ENCODE data around the gene KCMF1.

KCMF1 gene

DNA sequence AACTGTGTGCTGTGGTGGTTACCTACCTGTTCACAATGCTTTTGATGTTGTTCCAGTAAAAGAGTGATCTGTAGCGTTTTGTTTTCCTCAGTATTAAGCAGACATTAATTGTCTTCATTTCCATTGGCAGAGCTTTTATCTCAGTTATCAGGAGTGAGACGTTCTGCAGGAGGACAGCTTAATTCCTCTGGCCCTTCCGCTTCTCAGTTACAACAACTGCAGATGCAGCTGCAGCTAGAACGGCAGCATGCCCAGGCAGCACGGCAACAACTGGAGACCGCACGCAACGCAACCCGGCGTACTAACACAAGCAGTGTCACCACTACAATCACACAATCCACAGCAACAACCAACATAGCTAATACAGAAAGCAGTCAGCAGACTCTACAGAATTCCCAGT, 78.3 kb downstream of the KCMF1 start:
- H3K4me1 ChIP-seq (ENCODE audit: control insufficient read depth in 5 of 5, insufficient read depth in 5 of 5, low read length in 5 of 5): no peaks in the 10 kb centered on the region
- no peaks in the 10 kb centered on the region for H3K27me3 ChIP-seq (ENCODE audit: control insufficient read depth in 5 of 5, insufficient read depth in 4 of 5, low read length in 5 of 5)
- H3K27ac ChIP-seq (ENCODE audit: low read depth, low read length): no peak overlapping the region
- peaks cover 32 to 76% (median 57%) of the 10 kb centered on the region in 5 donors for H3K36me3 ChIP-seq (ENCODE audit: control insufficient read depth in 5 of 5, insufficient read depth in 5 of 5, low read length in 5 of 5)
- H3K9ac ChIP-seq (ENCODE audit: low read length in 5 of 5): no peak overlapping the region
- no peaks in the 10 kb centered on the region for H3K9me3 ChIP-seq (ENCODE audit: control insufficient read depth in 5 of 5, low read length in 5 of 5)
- H3K4me3 ChIP-seq (ENCODE audit: low read depth in 1 of 5, low read length in 5 of 5): no peak overlapping the region

DNA sequence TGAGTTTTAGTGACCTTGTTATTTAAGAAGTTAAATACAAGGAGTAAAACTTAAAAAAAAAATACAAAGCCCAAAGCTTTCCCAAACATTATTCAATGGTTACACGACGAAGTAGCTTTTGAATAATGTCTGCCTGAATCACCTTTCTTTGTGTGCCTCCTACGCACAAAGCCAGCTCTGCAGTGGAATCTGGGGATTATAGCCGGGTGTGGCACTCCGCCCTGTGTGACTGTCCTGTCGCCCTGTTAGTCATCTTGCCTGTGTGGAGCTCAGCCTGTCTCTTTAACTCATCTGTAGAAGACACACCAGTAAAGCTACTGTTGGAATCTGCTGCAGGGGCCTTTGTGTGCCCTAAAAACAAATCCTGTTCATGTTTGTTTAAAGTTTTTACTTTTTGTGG, 82.8 kb downstream of the KCMF1 start:
- Histone ChIP-seq H3K4me1 (ENCODE audit: control insufficient read depth in 5 of 5, insufficient read depth in 5 of 5, low read length in 5 of 5) (peaks cover 0 to 13% (median 11%) of the 10 kb centered on the region in 5 donors), H3K27me3 (ENCODE audit: control insufficient read depth in 5 of 5, insufficient read depth in 4 of 5, low read length in 5 of 5) (no peaks in the 10 kb centered on the region), H3K4me3 (ENCODE audit: low read depth in 1 of 5, low read length in 5 of 5) (no peak overlapping the region), H3K9me3 (ENCODE audit: control insufficient read depth in 5 of 5, low read length in 5 of 5) (no peaks in the 10 kb centered on the region), H3K27ac (ENCODE audit: low read depth, low read length) (no peak overlapping the region), H3K9ac (ENCODE audit: low read length in 5 of 5) (no peak overlapping the region), H3K36me3 (ENCODE audit: control insufficient read depth in 5 of 5, insufficient read depth in 5 of 5, low read length in 5 of 5) (peaks cover 25 to 44% (median 34%) of the 10 kb centered on the region in 5 donors)

DNA sequence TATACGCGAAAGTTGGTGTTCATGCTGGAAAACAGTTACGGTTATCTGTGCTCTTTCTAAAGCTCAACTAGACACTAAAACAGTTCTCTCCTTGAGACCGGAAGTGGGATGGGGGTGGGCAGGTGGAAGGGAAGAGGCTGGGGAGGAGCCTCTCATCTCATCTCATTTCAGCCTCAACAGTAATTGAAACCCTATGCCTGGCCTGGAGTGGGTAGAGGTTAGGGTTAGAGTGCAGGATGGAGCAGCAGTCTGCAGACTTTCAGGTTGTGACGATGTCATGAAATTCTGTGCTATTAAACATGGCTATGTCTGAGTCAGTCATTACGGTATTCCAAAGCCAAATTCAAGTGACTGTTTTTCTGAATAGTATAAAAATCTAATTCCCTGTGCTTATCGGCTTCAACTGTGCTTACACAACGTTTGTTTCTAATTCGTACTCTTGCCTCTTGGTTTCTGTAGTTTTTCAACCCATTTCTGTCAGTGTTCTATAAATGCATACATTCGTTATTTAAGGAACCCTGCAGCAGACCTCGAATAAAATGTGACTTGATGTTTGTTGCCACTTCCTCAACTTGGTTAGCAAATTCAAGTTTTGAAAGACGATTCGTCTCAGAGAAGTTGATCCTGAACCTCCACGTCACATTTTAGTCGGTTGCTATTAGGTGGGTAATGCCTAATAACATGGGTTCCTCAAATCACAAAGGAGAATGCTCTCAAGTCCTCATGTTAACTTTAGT, 86.4 kb downstream of the KCMF1 start:
- no peak overlapping the region for H3K4me3 ChIP-seq (ENCODE audit: low read depth in 1 of 5, low read length in 5 of 5)
- peaks cover 9 to 13% (median 12%) of the 10 kb centered on the region in 5 donors for H3K36me3 ChIP-seq (ENCODE audit: control insufficient read depth in 5 of 5, insufficient read depth in 5 of 5, low read length in 5 of 5)
- no peaks in the 10 kb centered on the region for H3K9me3 ChIP-seq (ENCODE audit: control insufficient read depth in 5 of 5, low read length in 5 of 5)
- no peak overlapping the region for H3K9ac ChIP-seq (ENCODE audit: low read length in 5 of 5)
- H3K27ac ChIP-seq (ENCODE audit: low read depth, low read length): no peak overlapping the region
- H3K27me3 ChIP-seq (ENCODE audit: control insufficient read depth in 5 of 5, insufficient read depth in 4 of 5, low read length in 5 of 5): peaks cover 0 to 2% (median 0%) of the 10 kb centered on the region in 5 donors
- peaks cover 2 to 14% (median 11%) of the 10 kb centered on the region in 5 donors for H3K4me1 ChIP-seq (ENCODE audit: control insufficient read depth in 5 of 5, insufficient read depth in 5 of 5, low read length in 5 of 5)

DNA sequence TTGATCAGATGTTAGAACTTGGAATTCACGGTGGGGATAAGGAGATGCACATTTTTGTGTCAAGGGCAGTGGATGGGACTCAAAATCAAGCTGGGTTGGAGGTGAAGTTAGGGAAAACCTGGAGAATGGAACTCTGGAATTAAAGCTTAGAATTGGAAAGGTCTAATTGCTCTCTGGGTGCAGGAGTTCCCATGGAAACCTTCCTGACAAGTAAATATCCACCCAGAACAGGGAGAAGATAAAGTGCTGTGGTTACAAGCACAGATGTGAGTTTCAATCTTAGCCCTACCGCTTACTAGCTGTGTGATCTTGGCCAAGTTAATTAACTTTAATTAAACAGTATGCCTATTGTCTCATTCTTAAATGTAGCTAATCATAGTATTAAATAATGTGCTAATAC, 90.9 kb downstream of the KCMF1 start:
- no peaks in the 10 kb centered on the region for H3K36me3 ChIP-seq (ENCODE audit: control insufficient read depth in 5 of 5, insufficient read depth in 5 of 5, low read length in 5 of 5)
- no peak overlapping the region for H3K4me3 ChIP-seq (ENCODE audit: low read depth in 1 of 5, low read length in 5 of 5)
- peaks cover 0 to 6% (median 5%) of the 10 kb centered on the region in 5 donors for H3K27me3 ChIP-seq (ENCODE audit: control insufficient read depth in 5 of 5, insufficient read depth in 4 of 5, low read length in 5 of 5)
- no peak overlapping the region for H3K27ac ChIP-seq (ENCODE audit: low read depth, low read length)
- H3K9me3 ChIP-seq (ENCODE audit: control insufficient read depth in 5 of 5, low read length in 5 of 5): no peaks in the 10 kb centered on the region
- no peak overlapping the region for H3K9ac ChIP-seq (ENCODE audit: low read length in 5 of 5)
- peaks cover 3 to 23% (median 19%) of the 10 kb centered on the region in 5 donors for H3K4me1 ChIP-seq (ENCODE audit: control insufficient read depth in 5 of 5, insufficient read depth in 5 of 5, low read length in 5 of 5)

DNA sequence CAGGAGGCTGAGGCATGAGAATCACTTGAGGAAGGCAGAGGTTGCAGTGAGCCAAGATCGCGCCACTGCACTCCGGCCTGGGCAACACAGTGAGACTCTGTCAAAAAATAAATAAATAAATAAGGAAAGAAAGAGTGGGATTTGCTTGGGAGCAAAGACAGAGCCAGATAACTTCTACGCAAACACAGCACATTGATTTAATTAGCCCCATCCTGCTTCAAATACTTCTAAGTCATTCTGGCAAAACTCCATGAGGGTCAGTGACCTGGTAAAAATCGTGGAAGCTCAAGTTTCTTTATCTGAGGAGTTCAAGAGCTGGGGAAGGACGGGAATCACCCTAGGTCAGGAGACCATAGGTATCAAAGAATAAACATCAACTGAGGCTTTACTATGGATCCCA, 91.6 kb downstream of the KCMF1 start:
- Histone ChIP-seq H3K9ac (ENCODE audit: low read length in 5 of 5) (no peak overlapping the region), H3K4me1 (ENCODE audit: control insufficient read depth in 5 of 5, insufficient read depth in 5 of 5, low read length in 5 of 5) (peaks cover 3 to 25% (median 21%) of the 10 kb centered on the region in 5 donors), H3K27me3 (ENCODE audit: control insufficient read depth in 5 of 5, insufficient read depth in 4 of 5, low read length in 5 of 5) (peaks cover 0 to 6% (median 5%) of the 10 kb centered on the region in 5 donors), H3K36me3 (ENCODE audit: control insufficient read depth in 5 of 5, insufficient read depth in 5 of 5, low read length in 5 of 5) (no peaks in the 10 kb centered on the region), H3K27ac (ENCODE audit: low read depth, low read length) (no peak overlapping the region), H3K4me3 (ENCODE audit: low read depth in 1 of 5, low read length in 5 of 5) (no peak overlapping the region), H3K9me3 (ENCODE audit: control insufficient read depth in 5 of 5, low read length in 5 of 5) (no peaks in the 10 kb centered on the region)

DNA sequence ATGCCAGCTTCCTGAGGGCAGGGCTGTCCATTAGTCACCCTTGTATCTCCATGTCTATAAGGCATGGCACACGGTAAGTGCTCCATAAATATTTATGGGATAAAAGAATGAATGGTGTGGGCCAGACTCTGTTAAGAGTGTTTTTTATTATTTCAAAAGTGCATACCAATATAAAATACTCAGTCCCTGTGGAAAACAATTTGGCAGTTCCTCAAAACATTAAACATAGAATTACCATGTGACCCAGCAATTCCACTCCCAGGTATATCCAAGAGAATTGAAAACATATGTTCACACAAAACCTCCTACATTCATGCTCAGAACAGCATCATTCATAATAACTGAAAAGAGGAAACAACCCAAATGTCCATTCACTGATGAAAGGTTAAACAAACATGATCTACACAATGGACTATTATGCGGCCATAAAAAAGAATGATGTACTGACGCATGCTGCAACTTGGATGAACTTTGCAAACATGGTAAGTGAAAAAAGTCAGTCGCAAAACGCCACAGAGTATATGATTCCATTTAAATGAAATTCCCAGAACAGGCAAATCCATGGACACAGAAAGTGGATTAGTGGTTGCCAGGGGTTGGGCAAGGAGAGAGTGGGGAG, 93.1 kb downstream of the KCMF1 start:
- Histone ChIP-seq H3K27me3 (ENCODE audit: control insufficient read depth in 5 of 5, insufficient read depth in 4 of 5, low read length in 5 of 5) (peaks cover 0 to 6% (median 5%) of the 10 kb centered on the region in 5 donors), H3K9me3 (ENCODE audit: control insufficient read depth in 5 of 5, low read length in 5 of 5) (no peaks in the 10 kb centered on the region), H3K36me3 (ENCODE audit: control insufficient read depth in 5 of 5, insufficient read depth in 5 of 5, low read length in 5 of 5) (no peaks in the 10 kb centered on the region), H3K27ac (ENCODE audit: low read depth, low read length) (no peak overlapping the region), H3K9ac (ENCODE audit: low read length in 5 of 5) (no peak overlapping the region), H3K4me1 (ENCODE audit: control insufficient read depth in 5 of 5, insufficient read depth in 5 of 5, low read length in 5 of 5) (peaks cover 3 to 21% (median 13%) of the 10 kb centered on the region in 5 donors), H3K4me3 (ENCODE audit: low read depth in 1 of 5, low read length in 5 of 5) (no peak overlapping the region)

DNA sequence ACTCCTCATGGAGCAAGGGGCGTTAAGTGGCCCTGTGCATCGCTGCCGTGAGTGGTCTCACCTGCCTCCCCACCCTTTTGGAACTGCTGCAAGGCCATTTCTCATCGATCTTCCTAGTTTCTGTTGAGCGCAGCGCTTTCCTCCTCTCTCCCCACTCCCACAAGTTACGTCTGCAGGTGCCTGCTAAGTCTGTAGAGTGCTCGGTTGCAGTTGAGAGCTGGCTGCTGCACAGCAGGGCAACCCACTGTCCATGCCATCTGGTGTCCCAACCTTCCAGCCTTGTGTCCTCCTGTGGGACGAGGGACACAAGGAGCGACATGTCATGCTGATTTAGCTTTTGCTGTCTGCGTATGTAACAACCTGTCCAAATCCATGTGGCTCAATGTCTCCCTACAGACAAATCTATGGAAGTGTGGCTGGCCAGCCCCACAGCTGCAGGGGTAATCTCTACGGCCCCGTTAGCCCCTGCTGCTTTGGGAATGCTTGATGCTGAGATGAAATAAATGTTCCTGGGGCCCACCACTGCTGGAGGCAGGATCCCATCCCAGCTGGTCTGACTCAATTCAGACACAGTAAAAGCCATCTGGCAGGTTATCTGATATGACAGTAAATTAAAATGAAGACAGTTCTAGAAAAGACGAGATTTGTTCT, 94.1 kb downstream of the KCMF1 start:
- no peak overlapping the region for H3K4me3 ChIP-seq (ENCODE audit: low read depth in 1 of 5, low read length in 5 of 5)

DNA sequence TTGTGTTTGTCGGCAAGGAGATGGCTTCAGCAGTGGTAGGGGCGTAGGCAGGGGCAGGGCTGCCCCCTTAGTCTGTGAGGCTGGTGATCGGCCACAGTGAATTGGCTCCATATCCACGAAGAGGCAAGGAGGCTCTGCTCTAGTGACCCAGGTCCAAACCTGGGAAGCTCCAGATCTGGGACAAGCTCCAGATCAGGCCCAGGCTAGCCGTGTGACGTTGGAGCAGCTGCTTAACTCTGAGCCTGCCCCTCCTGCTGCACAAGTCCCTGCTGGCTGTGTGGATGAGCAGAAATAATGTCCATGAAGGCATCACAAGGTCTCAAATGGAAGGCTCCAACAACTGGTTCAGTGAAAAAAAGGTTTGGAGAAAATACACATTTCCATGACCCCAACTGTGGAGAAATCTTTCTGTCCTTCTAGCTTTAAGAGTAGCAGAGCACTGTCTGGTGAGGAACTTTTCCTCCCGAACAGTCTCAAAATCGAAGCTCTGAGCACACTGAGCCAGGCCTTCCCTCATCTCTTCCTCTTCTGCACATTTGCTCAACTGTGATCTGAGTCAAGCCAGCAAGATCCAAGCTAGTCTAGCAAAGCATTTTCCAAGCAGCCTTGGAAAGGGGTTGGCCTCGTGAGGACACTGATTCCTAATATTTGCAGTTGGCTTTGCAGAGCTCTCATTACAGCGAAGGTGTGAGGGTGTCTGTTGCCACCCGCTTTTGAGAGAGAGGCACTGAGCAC, 95.2 kb downstream of the KCMF1 start:
- H3K9ac ChIP-seq (ENCODE audit: low read length in 5 of 5): no peak overlapping the region
- peak overlapping the region in 2 of 5 donors; percentile 52 to 68 for H3K4me3 ChIP-seq (ENCODE audit: low read depth in 1 of 5, low read length in 5 of 5)
- no peaks in the 10 kb centered on the region for H3K9me3 ChIP-seq (ENCODE audit: control insufficient read depth in 5 of 5, low read length in 5 of 5)
- H3K36me3 ChIP-seq (ENCODE audit: control insufficient read depth in 5 of 5, insufficient read depth in 5 of 5, low read length in 5 of 5): no peaks in the 10 kb centered on the region
- H3K27ac ChIP-seq (ENCODE audit: low read depth, low read length): no peak overlapping the region
- peaks cover 0 to 6% (median 5%) of the 10 kb centered on the region in 5 donors for H3K27me3 ChIP-seq (ENCODE audit: control insufficient read depth in 5 of 5, insufficient read depth in 4 of 5, low read length in 5 of 5)
- peaks cover 3 to 16% (median 13%) of the 10 kb centered on the region in 5 donors for H3K4me1 ChIP-seq (ENCODE audit: control insufficient read depth in 5 of 5, insufficient read depth in 5 of 5, low read length in 5 of 5)

More for the DNA sequence above, 94.1 kb downstream of the KCMF1 start:
- Histone ChIP-seq H3K9ac (ENCODE audit: low read length in 5 of 5) (no peak overlapping the region), H3K9me3 (ENCODE audit: control insufficient read depth in 5 of 5, low read length in 5 of 5) (no peaks in the 10 kb centered on the region), H3K4me1 (ENCODE audit: control insufficient read depth in 5 of 5, insufficient read depth in 5 of 5, low read length in 5 of 5) (peaks cover 3 to 19% (median 13%) of the 10 kb centered on the region in 5 donors), H3K27ac (ENCODE audit: low read depth, low read length) (no peak overlapping the region), H3K36me3 (ENCODE audit: control insufficient read depth in 5 of 5, insufficient read depth in 5 of 5, low read length in 5 of 5) (no peaks in the 10 kb centered on the region), H3K27me3 (ENCODE audit: control insufficient read depth in 5 of 5, insufficient read depth in 4 of 5, low read length in 5 of 5) (peaks cover 0 to 6% (median 5%) of the 10 kb centered on the region in 5 donors)

DNA sequence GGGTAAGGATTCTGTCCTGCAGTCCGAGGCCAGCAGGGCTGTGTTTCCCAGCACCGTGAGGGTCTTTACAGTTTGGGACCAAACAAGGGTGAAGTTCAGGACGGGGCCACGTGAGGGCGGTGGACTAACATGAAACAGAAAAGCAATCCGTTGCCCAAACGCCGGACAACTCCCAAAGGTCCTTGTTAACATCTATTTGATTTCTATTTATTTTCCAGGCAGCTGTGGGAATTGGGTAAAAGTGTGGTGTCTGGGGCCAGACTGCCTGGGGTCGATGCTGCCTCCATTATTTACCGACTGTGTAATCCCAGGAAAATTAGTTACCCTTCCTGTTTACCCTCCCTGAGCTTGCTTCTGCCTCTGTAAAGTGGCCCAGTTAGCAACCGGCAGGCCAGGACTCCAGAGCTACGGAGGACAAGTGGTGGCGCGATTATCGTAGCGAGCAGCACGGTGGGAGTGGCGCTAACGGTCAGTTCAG, 96.0 kb downstream of the KCMF1 start:
- peak overlapping the region; percentile 13 to 68 (median 52) for H3K4me3 ChIP-seq (ENCODE audit: low read depth in 1 of 5, low read length in 5 of 5)
- H3K4me1 ChIP-seq (ENCODE audit: control insufficient read depth in 5 of 5, insufficient read depth in 5 of 5, low read length in 5 of 5): peaks cover 1 to 16% (median 13%) of the 10 kb centered on the region in 5 donors
- no peak overlapping the region for H3K27ac ChIP-seq (ENCODE audit: low read depth, low read length)
- no peaks in the 10 kb centered on the region for H3K9me3 ChIP-seq (ENCODE audit: control insufficient read depth in 5 of 5, low read length in 5 of 5)
- H3K36me3 ChIP-seq (ENCODE audit: control insufficient read depth in 5 of 5, insufficient read depth in 5 of 5, low read length in 5 of 5): no peaks in the 10 kb centered on the region
- H3K9ac ChIP-seq (ENCODE audit: low read length in 5 of 5): peak overlapping the region in 1 of 5 donors; percentile 12
- H3K27me3 ChIP-seq (ENCODE audit: control insufficient read depth in 5 of 5, insufficient read depth in 4 of 5, low read length in 5 of 5): peaks cover 0 to 6% (median 5%) of the 10 kb centered on the region in 5 donors

Data from subcutaneous abdominal adipose tissue (tissue), 5 donors.